Activated T-cell treated with anti-CD3 and anti-CD28 coated beads for 4 hours (primary cell): Measurements from ENCODE around the gene RPN1.

Source experiments
- DNase-seq: peaks from one replicate; pipeline ENCODE4 v3.0.0-alpha.2; 2020

Gene RPN1

GRCh38 chr3:128648940-128649663 lies 1.5 kb downstream of the RPN1 start:
- no peak for DNase-seq

- no peak for DNase-seq
Measured at GRCh38 chr3:128648402-128648801, 2.2 kb downstream of the RPN1 start.

GRCh38 chr3:128647307-128647706 lies 3.3 kb downstream of the RPN1 start:
- DNase-seq: no peak

- no peak for DNase-seq
Measured at GRCh38 chr3:128634075-128634611, 16.5 kb downstream of the RPN1 start.

DNA sequence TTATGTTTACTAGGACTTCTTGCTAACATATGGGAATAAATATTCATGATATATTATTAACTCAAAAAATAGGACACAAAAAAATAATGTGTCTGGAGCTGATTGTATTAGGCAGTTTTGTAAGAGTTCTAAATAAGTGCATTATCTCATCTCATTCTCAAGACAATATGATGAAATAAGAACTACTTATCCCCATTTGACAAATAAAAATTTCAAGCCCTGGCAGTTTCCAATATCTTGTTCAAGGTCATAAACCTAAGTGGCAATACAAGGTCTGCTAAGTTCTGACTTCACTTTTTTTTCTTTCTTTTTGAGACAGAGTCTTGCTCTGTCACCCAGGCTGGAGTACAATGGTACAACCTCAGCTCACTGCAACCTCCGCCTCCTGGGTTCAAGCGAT lies 18.3 kb downstream of the RPN1 start:
- no peak for DNase-seq

DNA sequence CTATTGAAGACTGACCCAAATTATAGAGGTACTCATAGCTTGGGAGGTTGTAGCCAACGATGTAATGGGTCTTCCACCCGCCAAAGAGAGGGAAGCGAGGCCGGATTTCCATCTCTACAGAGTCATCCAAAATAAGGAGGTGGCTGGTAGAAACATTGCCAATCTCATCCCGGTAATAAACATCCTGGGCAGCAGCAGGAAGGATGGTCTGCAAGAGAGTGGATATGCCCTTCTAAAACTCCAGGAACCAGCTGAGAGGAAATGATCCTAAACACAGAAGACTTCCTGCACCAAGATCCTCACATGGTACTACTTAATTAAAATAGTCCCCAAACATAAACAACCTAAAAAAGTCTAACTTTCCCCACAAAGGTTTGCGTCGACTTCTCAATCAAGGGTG lies 20.7 kb downstream of the RPN1 start:
- DNase-seq: no peak

GRCh38 chr3:128625409-128625945 lies 25.1 kb downstream of the RPN1 start:
- no peak for DNase-seq

DNA sequence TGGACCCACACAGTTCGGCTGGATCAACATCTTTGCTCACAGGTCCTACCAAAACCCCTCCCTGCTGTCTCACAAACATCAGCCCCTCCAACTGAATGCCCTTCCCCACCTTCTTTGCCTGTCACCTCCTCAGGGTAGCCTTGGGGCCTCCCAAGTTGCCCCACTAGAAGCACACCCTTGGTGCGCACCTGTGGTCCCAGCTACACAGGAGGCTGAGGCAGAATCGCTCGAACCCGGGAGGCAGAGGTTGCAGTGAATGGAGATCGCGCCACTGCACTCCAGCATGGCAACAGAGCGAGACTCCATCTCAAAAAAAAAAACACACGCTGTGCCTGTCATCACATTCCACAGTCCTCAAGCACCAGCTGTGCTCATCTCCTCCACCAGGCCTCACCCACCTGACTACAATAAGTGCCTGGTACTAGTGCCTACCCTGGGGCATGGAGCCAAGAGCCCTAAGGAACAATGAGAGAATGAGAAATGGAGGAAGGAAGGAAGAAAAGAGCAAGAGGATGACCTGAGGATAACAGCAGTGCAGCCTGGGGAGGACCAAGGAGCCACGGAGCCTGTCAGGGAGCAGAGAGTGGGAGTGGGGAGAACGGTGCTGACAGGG lies 26.0 kb downstream of the RPN1 start:
- no peak for DNase-seq

GRCh38 chr3:128623762-128624176 lies 26.8 kb downstream of the RPN1 start:
- DNase-seq: no peak

DNA sequence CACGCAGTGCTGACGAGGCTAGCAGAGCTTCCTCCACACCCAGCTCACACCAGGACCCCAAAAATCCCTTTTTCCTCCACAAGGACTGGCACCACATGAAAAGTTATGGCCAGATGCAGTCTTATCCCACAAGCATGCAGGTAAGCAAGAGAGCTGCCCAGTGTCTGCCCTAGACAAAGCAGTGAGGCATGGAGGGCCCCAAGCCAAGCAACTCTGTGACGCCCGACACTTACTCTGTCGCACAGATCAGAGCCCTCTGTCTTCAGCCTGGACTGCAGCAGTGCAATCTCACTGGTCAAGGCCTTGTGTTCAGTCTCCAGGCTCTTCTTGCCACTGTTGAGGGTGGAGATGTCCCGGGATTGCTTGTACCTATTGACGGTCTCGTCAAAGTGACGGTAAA lies 28.7 kb downstream of the RPN1 start:
- DNase-seq: no peak

GRCh38 chr3:128621234-128621633 lies 29.4 kb downstream of the RPN1 start:
- DNase-seq: no peak

- DNase-seq: no peak
Measured at GRCh38 chr3:128620268-128620691, 30.3 kb downstream of the RPN1 start.

DNA sequence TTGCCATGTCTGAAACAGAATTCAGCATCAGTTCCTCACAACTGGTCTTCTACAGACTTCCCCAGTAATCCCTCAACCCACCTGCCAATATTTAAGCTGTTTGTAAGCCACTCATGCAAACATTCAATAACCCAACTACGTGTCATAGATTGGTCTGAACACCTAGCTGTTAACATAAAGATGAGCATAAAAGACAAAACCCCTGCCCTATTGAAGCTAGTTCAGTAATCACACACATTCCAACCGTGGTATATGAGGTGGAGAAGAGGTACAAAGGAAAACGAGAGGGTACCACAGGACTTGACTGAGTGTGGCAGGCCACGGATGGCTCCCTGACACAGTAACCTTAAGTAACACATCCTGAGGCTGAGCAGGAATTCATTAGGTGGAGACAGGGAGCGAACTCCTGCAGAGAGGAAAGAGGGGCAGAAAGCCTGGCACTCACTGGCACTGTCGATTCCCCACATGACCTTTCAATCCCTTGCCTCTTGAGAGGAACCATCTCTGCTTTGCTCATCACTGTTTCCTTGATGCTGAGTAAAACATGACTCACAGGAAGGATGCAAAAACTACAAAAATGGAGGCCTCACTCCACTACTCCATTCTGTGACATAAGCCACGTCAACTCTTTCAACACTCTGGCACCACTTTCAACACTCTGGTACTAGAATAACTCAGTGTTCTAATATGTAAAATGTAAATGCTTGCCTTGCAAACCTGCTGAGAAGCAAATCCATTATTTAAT lies 31.3 kb downstream of the RPN1 start:
- DNase-seq: no peak

GRCh38 chr3:128618398-128618726 lies 32.3 kb downstream of the RPN1 start:
- DNase-seq: no peak

DNA sequence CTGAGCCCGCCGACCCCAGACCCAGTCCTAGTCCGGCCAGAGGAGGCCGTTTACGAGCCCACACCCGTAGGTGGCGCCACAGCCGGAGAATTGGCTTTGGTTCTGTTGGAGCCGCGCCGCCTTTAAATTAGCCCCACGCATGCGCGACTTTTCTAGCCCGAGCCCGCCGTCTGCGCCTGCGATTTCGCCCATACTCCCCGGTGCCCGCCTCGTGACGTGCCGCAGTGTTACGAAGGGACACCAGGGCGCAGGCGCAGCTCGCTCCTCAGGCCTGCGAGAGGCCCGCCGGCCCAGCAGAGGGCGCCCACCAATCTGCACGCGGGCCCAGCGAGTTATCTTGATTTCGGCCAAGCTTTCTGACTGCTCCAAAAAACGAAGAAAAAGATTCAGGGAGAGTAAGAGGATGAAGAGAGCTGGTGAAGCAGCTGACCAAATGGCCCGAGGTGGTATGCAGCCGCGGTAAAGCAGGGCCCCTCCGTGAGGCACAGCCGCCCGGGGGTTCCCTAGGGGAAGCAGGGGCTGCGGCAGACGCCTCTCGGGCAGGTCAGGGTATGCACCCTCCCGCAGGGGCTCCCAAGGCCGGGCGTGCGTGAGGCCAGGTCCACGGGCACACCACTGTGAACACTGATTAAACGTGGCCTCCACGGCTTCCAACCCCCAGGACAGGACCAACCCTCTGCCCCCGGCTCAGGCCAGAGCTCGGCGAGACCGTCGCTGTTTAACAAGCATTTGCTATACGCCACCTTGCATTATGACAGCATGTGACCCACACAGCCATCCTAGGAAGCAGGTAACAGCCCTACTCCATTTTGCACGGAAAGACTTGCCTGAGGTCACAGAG lies 32.8 kb downstream of the RPN1 start:
- DNase-seq: peak; percentile 98

- no peak for DNase-seq
Measured at GRCh38 chr3:128617270-128617556, 33.4 kb downstream of the RPN1 start.

DNA sequence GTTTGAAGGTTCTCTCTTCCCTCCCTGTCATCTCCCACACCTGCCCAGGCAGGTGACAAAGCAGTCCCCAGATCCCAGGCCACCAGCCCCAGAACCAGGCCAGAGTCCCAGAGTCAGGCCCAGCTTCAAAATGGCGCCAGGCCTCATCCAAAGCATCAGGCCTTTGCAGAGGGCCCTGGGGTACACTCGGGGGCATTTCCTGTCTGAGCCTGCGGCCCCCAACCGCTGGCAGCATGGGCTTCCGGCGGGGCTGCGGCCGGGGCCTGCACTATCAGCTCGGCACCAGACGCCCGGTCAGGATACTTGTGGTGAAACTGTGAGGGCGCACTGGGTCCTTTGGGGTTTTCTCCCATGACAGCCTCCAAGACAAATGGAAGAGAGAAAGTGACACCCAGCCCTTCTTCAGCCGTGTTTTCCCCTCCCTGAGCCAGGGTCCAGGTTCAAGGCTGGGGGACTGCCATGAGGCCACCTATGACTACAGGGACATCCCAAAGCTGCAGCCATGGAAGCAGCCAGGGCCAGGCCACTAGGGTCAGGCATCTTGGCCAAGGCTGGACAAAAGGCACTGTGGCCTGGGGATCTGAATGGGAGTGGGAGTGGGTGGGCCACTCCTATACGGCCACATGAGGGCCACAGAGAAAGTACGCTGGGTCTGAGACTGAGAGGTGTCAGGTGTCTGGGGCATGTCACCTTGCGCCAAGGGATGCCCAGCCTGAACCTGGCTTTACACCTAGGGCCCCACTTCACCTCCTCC lies 33.9 kb downstream of the RPN1 start:
- DNase-seq: no peak

- DNase-seq: no peak
Measured at GRCh38 chr3:128614076-128614475, 36.5 kb downstream of the RPN1 start.

DNA sequence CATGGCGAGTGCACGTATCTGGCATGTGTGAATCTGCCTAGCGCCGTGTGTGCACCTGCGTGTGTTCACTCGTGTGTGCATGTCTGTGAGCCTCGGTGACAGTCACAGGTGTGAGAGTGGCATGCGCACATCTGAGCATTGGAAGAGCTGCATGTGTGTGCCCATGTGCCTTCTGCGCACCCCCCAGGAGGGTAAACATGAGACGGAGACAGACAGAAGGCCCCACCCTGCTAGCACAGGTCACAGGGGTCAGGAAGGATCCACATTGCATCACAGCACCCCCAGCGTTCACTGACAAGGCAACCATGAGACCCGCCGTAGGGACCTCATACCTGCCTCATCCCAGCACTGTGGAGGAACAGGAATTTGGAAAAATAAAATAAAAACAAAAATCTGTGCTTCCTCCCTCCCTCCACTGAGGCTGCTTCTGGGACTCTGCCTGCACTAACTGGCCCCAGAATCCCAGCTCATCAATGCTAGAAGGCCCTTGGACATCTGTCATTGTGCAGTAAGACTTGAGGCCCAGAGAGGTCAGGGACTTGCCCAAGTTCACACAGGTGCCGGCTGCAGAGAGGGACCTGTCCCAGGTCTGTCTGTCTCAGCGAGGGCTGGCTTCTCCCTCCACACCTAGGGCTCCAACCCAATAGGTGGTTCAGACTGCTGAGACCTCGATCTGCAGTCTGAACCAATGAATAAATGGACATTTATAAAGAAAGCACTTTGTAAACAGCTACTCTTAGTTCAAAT lies 37.4 kb downstream of the RPN1 start:
- no peak for DNase-seq

DNA sequence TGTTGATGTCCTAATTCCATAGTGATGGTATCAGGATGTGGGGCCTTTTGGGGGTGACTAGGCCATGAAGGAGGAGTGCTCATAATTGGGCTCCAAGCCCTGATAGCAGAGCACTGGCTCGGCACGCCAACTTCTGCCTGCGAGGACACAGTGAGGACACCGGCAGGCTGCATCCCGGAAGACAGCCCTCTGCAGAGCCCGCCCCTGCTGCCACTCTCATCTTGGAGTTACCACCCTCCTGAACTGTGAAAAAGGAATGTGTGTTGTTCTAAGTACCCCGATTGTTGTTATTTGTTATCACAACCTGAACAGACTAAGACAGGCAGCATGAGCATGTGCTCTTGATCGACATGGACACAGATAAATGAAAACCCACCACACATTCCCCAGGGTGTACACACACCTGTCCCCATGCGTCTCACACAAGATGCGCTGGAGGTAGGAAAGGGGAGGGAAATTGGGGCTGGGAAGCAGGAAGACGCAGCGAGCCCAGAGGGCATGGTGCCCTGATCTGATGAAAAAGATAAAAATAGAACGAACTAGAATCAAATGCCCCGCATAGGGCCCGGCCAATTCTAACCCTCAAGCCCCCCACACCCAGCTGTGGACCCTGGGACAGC lies 40.1 kb downstream of the RPN1 start:
- no peak for DNase-seq

- DNase-seq: no peak
Measured at GRCh38 chr3:128609294-128609693, 41.3 kb downstream of the RPN1 start.
